SK-N-SH (cell line): ENCODE data around the gene ATXN2. TPM values are rescaled to one million over a fixed set of nuclear protein-coding genes. Genes with fewer than 3 reads are reported as not detected.

Experiments used
- CTCF ChIA-PET: fragments of 300-600, 350-600 bp; formaldehyde crosslinking; extraction: SDS; loops from one replicate; lab custom pipeline; 2021; lab: Yijun Ruan, JAX
- POLR2A ChIA-PET: fragments of 350-600 bp; sonication (Branson Sonifier 250); formaldehyde crosslinking; extraction: SDS; loops from one replicate; lab custom pipeline; 2020; ENCODE audit warnings: antibody characterized with exemption, inconsistent platforms; lab: Yijun Ruan, JAX
- DNase-seq: peaks from one replicate; pipeline ENCODE4 v3.0.0; 2012
- H2AFZ ChIP-seq: fragments of 200-600 bp; sonication (generic); 2 replicates; pipeline ENCODE4 v1.8.1; 2016; ENCODE audit warnings: antibody characterized with exemption, mild to moderate bottlenecking, low read depth
- H3F3A ChIP-seq: fragments of 200-600 bp; sonication (generic); replicated peaks from 2 replicates; pipeline ENCODE3; 2016; ENCODE audit warnings: antibody characterized with exemption, mild to moderate bottlenecking; ENCODE audit not compliant: insufficient read depth
- H3K27ac ChIP-seq, 2 experiments: fragments of 200-500 bp in 1 of 2; fragments of 200-600 bp in 1 of 2; sonication (Bioruptor generic) in 1 of 2; sonication (generic), shearing (Covaris generic) in 1 of 2; 2 replicates each; pipeline versions ENCODE4 v1.5.1 to v1.6.1; 2014 to 2016; ENCODE audit warnings: low read depth in 2 of 2, inconsistent platforms in 1 of 2, low read length in 1 of 2, mild to moderate bottlenecking in 1 of 2, mixed read lengths in 1 of 2
- H3K27me3 ChIP-seq: fragments of 200-600 bp; sonication (generic), shearing (Covaris generic); 2 replicates; pipeline ENCODE4 v1.6.1; 2016; ENCODE audit warnings: mixed run types; ENCODE audit not compliant: insufficient read depth
- H3K36me3 ChIP-seq, 2 experiments: fragments of 200-500 bp in 1 of 2; fragments of 200-600 bp in 1 of 2; sonication (Bioruptor generic) in 1 of 2; sonication (generic) in 1 of 2; replicated peaks in 1 of 2; 2 replicates each; pipeline versions ENCODE3 to v1.5.1; 2014 to 2016; ENCODE audit warnings: low read length in 1 of 2, mild to moderate bottlenecking in 1 of 2; ENCODE audit not compliant: insufficient read depth in 2 of 2, control insufficient read depth in 1 of 2
- H3K4me1 ChIP-seq, 2 experiments: fragments of 200-500 bp in 1 of 2; fragments of 200-600 bp in 1 of 2; sonication (Bioruptor generic) in 1 of 2; sonication (generic), shearing (Covaris generic) in 1 of 2; 2 replicates each; pipeline versions ENCODE4 v1.5.1 to v1.6.1; 2014 to 2016; ENCODE audit warnings: low read depth in 1 of 2, low read length in 1 of 2, mixed run types in 1 of 2; ENCODE audit not compliant: insufficient read depth in 2 of 2, control insufficient read depth in 1 of 2
- H3K4me2 ChIP-seq: fragments of 200-600 bp; sonication (generic), shearing (Covaris generic); 2 replicates; pipeline ENCODE4 v1.6.1; 2017; ENCODE audit warnings: mixed run types
- H3K4me3 ChIP-seq, 2 experiments: fragments of 200-500 bp in 1 of 2; fragments of 200-600 bp in 1 of 2; sonication (Bioruptor generic) in 1 of 2; sonication (generic), shearing (Covaris generic) in 1 of 2; 2 replicates each; pipeline versions ENCODE4 v1.5.1 to v1.8.1; 2014 to 2016; ENCODE audit warnings: low read depth in 2 of 2, inconsistent platforms in 1 of 2, low read length in 1 of 2, mild to moderate bottlenecking in 1 of 2, mixed read lengths in 1 of 2, moderate library complexity in 1 of 2
- H3K79me2 ChIP-seq: fragments of 200-600 bp; sonication (generic); 2 replicates; pipeline ENCODE4 v1.8.1; 2017; ENCODE audit warnings: mild to moderate bottlenecking; ENCODE audit not compliant: insufficient read depth
- H3K9ac ChIP-seq: fragments of 200-600 bp; sonication (generic); 2 replicates; pipeline ENCODE4 v1.6.1; 2017; ENCODE audit warnings: mixed run types
- H3K9me2 ChIP-seq: fragments of 200-600 bp; sonication (generic); 2 replicates; pipeline ENCODE4 v1.6.1; 2017; ENCODE audit warnings: mixed run types
- H3K9me3 ChIP-seq: fragments of 200-600 bp; sonication (generic); 2 replicates; pipeline ENCODE4 v1.6.1; 2017; ENCODE audit warnings: mixed run types, mild to moderate bottlenecking, moderate library complexity
- H4K20me1 ChIP-seq: fragments of 200-600 bp; sonication (generic); 2 replicates; pipeline ENCODE4 v1.6.1; 2017; ENCODE audit warnings: mild to moderate bottlenecking, mixed run types; ENCODE audit not compliant: insufficient read depth
- CHD2 ChIP-seq: fragments of 150-350 bp; IDR thresholded peaks from 2 replicates; pipeline ENCODE4 v1.6.1; 2018; ENCODE audit warnings: low read length; ENCODE audit not compliant: partially characterized antibody
- CTCF ChIP-seq: fragments of 200-600 bp; sonication (generic); IDR thresholded peaks from 2 replicates; pipeline ENCODE4 v1.6.1; 2017; ENCODE audit warnings: antibody characterized with exemption, mild to moderate bottlenecking, moderate library complexity
- FOXM1 ChIP-seq: IDR thresholded peaks from 2 replicates; pipeline ENCODE4 v1.4.0; 2012; ENCODE audit warnings: low read depth, mild to moderate bottlenecking
- GATA2 ChIP-seq: sonication (generic); formaldehyde crosslinking; IDR thresholded peaks from 2 replicates; pipeline ENCODE4 v1.5.0; 2020; ENCODE audit warnings: mild to moderate bottlenecking, missing genetic modification reagents
- MAX ChIP-seq: IDR thresholded peaks from 2 replicates; pipeline ENCODE4 v1.4.0; 2012; ENCODE audit warnings: low read depth
- MEF2A ChIP-seq: IDR thresholded peaks from 2 replicates; pipeline ENCODE4 v1.4.0; 2012; ENCODE audit warnings: low read depth, borderline replicate concordance
- MXI1 ChIP-seq: IDR thresholded peaks from 2 replicates; pipeline ENCODE4 v1.6.1; 2012; ENCODE audit warnings: mild to moderate bottlenecking, low read depth, low read length, improper control_type of control experiment
- NFIC ChIP-seq: IDR thresholded peaks from 2 replicates; pipeline ENCODE4 v1.4.0; 2012; ENCODE audit warnings: borderline replicate concordance
- NRF1 ChIP-seq: IDR thresholded peaks from 2 replicates; pipeline ENCODE4 v1.6.1; 2012; ENCODE audit warnings: low read depth, mild to moderate bottlenecking, low read length
- PBX3 ChIP-seq: IDR thresholded peaks from 2 replicates; pipeline ENCODE4; 2012
- POLR2AphosphoS5 ChIP-seq: IDR thresholded peaks from 2 replicates; pipeline ENCODE4 v1.6.1; 2012; ENCODE audit warnings: low read depth, low read length
- RCOR1 ChIP-seq: fragments of 150-350 bp; IDR thresholded peaks from 2 replicates; pipeline ENCODE4 v1.6.1; 2017; ENCODE audit warnings: antibody characterized with exemption, low read length
- SIN3A ChIP-seq: IDR thresholded peaks from 2 replicates; pipeline ENCODE4 v1.6.1; 2012; ENCODE audit warnings: low read depth, mild to moderate bottlenecking, low read length, moderate library complexity, borderline replicate concordance
- SMC3 ChIP-seq: IDR thresholded peaks from 2 replicates; pipeline ENCODE4 v1.6.1; 2012; ENCODE audit warnings: low read depth, low read length, improper control_type of control experiment
- TAF1 ChIP-seq: IDR thresholded peaks from 2 replicates; pipeline ENCODE4 v1.6.1; 2012; ENCODE audit warnings: low read depth, mild to moderate bottlenecking, low read length, moderate library complexity, borderline replicate concordance
- TCF12 ChIP-seq: IDR thresholded peaks from 2 replicates; pipeline ENCODE4 v1.4.0; 2012
- TEAD4 ChIP-seq: IDR thresholded peaks from 2 replicates; pipeline ENCODE4 v1.4.0; 2012; ENCODE audit warnings: mild to moderate bottlenecking, borderline replicate concordance; ENCODE audit not compliant: insufficient read depth
- WGBS: methylation state at CpG from one replicate; pipeline ENCODE4 v1.1.6; 2017; ENCODE audit warnings: low lambda C conversion rate; 5-methylcytosine and 5-hydroxymethylcytosine counted together
- polyA plus RNA-seq, 3 experiments: library from polyadenylated mRNA; depleted of rRNA; stranded (reverse); fragments of >200 nt; gene quantifications; 2 replicates each; pipeline ENCODE4 v1.2.3, GENCODE V29; 2012
- TF ChIP-seq, protein P1 (sequence below): IDR thresholded peaks from 2 replicates; pipeline ENCODE4 v1.4.0; 2012; ENCODE audit warnings: low read depth, borderline replicate concordance
- TF ChIP-seq, protein P2 (sequence below): fragments of 150-350 bp; IDR thresholded peaks from 2 replicates; pipeline ENCODE4 v1.6.1; 2016; ENCODE audit warnings: mild to moderate bottlenecking, low read depth, low read length

ATXN2 gene
- polyA plus RNA-seq, 1 of the 3 experiments (the other 2 are of a cell fraction), result 35.7 TPM

DNA sequence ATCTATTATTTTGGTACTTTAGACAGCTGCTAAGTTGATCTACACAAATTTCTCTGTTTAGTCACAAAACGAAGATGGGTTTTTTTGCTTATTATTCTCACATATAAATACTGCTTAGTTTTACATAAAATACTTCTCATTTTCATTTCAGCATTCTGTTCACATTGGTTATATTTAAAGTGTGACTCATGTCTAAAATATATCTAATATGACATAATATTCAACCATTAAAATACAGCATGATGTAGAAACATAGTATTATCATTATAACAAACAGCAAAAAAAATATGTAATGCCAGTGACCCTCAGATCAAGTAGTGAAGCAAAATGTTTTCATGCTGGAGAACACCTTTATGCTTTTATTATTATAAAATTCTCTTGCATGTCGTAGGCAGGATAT lies 129.7 kb downstream of the ATXN2 start:
- H3K9ac ChIP-seq, result peak overlapping the region; percentile 22; the same call in 1 of the 2 replicates
- 80% methylated on average over 2 of the region's 2 CpGs for WGBS
- H3K4me2 ChIP-seq, result no peak overlapping the region
- H3K9me2 ChIP-seq, result no peaks in the 10 kb centered on the region
- H3K9me3 ChIP-seq, result no peaks in the 10 kb centered on the region
- peaks cover 0 to 6% of the 10 kb centered on the region in 2 experiments; a peak in 1 of 4 replicates for H3K4me1 ChIP-seq
- TF ChIP-seq, protein P1, sequence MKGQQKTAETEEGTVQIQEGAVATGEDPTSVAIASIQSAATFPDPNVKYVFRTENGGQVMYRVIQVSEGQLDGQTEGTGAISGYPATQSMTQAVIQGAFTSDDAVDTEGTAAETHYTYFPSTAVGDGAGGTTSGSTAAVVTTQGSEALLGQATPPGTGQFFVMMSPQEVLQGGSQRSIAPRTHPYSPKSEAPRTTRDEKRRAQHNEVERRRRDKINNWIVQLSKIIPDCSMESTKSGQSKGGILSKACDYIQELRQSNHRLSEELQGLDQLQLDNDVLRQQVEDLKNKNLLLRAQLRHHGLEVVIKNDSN, result no peak
- peak overlapping the region in 1 of 2 experiments; percentile 76; a peak in 2 of 4 replicates for H3K27ac ChIP-seq
- peaks cover 11% of the 10 kb centered on the region for H4K20me1 ChIP-seq
- H2AFZ ChIP-seq, result no peak overlapping the region
- no peak for DNase-seq
- H3K36me3 ChIP-seq, result peaks cover 36 to 66% of the 10 kb centered on the region in 2 experiments
- H3K4me3 ChIP-seq, result no peak overlapping the region
- no peaks in the 10 kb centered on the region for H3K27me3 ChIP-seq
- ChIA-PET POLR2A (no interaction called here), CTCF (no interaction called here)
- H3F3A ChIP-seq, result peaks cover 41% of the 10 kb centered on the region
- H3K79me2 ChIP-seq, result peaks cover 49% of the 10 kb centered on the region

DNA sequence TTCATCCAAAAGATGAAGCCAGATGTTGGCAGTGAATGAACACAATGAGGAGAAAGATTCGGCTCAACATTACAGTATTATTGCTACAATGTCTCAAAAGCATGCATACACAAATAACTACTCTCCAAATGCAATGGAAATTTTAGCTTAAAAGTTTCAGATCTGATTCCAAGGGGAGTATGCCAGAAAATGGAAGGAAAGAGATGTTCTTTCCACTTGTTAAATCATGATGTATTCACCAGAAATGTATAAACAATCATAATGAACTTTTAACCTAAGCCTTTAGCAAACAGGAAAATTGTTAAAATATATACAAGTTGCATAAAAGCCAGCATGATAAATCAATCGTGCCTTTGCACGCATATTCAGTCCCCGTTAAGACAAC lies 131.3 kb downstream of the ATXN2 start:
- H3K27me3 ChIP-seq, result no peaks in the 10 kb centered on the region
- TF ChIP-seq TAF1 (no peak), TEAD4 (no peak), POLR2AphosphoS5 (no peak), NRF1 (no peak), GATA2 (CRISPR knock-in tag) (no peak), MAX (no peak), RCOR1 (no peak), NFIC (no peak), SIN3A (no peak), PBX3 (no peak), SMC3 (no peak), MXI1 (no peak), CHD2 (no peak), CTCF (no peak), FOXM1 (no peak), MEF2A (no peak), TCF12 (no peak)
- TF ChIP-seq, protein P2, sequence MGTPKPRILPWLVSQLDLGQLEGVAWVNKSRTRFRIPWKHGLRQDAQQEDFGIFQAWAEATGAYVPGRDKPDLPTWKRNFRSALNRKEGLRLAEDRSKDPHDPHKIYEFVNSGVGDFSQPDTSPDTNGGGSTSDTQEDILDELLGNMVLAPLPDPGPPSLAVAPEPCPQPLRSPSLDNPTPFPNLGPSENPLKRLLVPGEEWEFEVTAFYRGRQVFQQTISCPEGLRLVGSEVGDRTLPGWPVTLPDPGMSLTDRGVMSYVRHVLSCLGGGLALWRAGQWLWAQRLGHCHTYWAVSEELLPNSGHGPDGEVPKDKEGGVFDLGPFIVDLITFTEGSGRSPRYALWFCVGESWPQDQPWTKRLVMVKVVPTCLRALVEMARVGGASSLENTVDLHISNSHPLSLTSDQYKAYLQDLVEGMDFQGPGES, result no peak
- H3K4me3 ChIP-seq, result no peak overlapping the region
- H3K9me2 ChIP-seq, result no peaks in the 10 kb centered on the region
- ChIA-PET CTCF (interaction anchor here (1.8 kb wide), 1 partner anchor 71 kb away, joined by 10 read pairs; no protein-coding TSS in a partner anchor), POLR2A (no interaction called here)
- DNase-seq, result no peak
- H3K27ac ChIP-seq, result peak overlapping the region in 1 of 2 experiments; percentile 76; a peak in 2 of 4 replicates
- H3K4me2 ChIP-seq, result no peak overlapping the region
- peaks cover 0 to 8% of the 10 kb centered on the region in 2 experiments; a peak in 1 of 4 replicates for H3K4me1 ChIP-seq
- H3K9ac ChIP-seq, result no peak overlapping the region
- H2AFZ ChIP-seq, result no peak overlapping the region
- peaks cover 34 to 72% of the 10 kb centered on the region in 2 experiments for H3K36me3 ChIP-seq
- H4K20me1 ChIP-seq, result peaks cover 15% of the 10 kb centered on the region
- H3K79me2 ChIP-seq, result peaks cover 52% of the 10 kb centered on the region
- WGBS, result 90% methylated on average over 4 of the region's 4 CpGs
- H3K9me3 ChIP-seq, result no peaks in the 10 kb centered on the region
- H3F3A ChIP-seq, result peaks cover 38% of the 10 kb centered on the region
